Posterior vena cava (tissue), 2 donors: Measurements from ENCODE around the gene MICALL2. TPM values are rescaled to one million over a fixed set of nuclear protein-coding genes. Genes with fewer than 3 reads are reported as not detected.

Experiments used
- DNase-seq: peaks from one replicate; pipeline ENCODE4 v3.0.0-alpha.2; 2020; ENCODE audit warnings: low spot score
- intact Hi-C, 2 donors: fragments of 100-400 bp; cut with DNase I; formaldehyde crosslinking; loops; one replicate each; pipeline versions ENCODE4 v1.14.1 to v1.14.2; 2022 to 2023
- total RNA-seq, 2 donors: library from RNA; stranded (reverse); fragmentation: NEBNext Ultra II Directional; extraction: Animal tissue kit (Norgen Biotek cat#: 25700); gene quantifications; one replicate each; pipeline ENCODE4 v1.2.1, GENCODE V29; 2021
- donor health status: DM: yes; HTN: yes; CAD: no.
- donor health status: DM: yes; HTN: yes; CAD: no.

The MICALL2 gene
- total RNA-seq, 2 donors from 2014 or later, result 33.3 to 38.5 TPM

DNA sequence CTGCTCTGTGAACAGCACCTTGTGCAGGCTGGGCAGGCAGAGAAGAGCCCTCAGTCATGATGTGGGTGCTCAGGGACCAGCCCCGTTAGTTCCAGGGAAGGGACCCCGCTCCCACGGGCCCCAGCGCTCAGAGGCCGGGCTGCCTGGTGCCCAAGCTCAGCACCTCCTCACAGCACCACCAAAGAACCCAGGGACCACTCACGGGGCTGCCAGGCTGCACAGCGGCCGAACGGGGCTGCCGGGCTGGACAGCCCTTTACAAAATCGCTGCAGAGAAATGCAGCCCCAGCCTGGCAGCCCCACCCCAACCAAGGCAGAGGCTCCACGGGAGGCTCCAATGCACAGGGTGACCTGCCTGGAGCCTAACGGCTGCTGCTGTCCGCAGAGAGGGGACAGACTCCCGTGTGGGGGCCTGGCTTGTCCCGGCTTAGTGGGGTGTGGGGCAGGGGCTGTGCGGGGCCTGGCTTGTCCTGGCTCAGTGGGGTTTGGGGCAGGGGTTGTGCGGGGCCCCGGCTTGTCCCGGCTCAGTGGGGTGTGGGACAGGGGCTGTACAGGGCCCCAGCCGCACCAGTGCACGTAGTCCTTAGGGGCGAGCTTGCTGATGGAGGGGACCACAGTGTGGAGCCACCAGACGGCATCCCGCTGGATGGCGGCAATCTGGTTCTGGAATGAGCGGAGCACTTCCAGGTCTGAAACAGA is 35.7 kb upstream of the MICALL2 start:
- intact Hi-C loops, result no loop called here
- DNase-seq, result no peak

DNA sequence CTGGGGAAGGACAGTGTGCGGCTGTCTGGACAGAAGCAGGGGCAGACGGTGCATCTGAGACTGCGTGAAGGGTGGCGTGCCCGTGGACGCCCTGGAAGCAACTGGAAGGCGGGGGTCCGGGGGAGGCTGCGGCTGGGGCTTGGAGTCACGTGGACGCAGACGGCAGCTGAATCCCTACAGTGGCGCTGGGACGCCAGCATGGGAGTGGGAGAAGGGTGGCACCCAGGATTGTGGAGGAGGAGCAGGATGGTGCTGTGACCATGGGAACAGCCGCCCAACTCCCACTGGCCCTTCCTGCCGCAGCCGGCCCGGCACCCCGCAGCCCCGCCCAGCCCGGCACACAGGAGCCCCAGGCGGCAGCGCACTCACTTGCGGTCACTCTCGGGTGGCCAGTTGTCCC is 35.2 kb upstream of the MICALL2 start:
- intact Hi-C loops, result no loop called here
- DNase-seq, result no peak

DNA sequence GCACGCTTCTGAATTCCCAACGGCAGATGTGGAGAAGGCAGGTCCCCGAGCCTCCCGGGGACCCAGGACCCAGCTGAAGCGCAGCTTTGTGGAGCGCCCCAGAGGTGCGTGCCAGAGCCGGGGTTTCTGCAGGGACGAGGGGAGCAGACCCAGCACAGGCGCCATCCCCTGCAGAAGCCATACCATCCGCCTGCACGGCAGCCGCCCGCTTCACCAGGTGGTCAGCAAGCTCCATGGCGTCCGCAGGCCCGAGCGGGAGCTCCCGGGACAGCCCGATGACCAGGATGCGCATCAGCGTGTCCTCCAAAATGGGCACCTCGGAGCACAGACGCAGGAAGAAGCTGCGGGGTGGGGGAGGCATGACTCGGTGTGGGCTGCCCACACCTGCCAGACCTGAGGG is 34.3 kb upstream of the MICALL2 start:
- no peak for DNase-seq
- intact Hi-C loops, result no loop called here

DNA sequence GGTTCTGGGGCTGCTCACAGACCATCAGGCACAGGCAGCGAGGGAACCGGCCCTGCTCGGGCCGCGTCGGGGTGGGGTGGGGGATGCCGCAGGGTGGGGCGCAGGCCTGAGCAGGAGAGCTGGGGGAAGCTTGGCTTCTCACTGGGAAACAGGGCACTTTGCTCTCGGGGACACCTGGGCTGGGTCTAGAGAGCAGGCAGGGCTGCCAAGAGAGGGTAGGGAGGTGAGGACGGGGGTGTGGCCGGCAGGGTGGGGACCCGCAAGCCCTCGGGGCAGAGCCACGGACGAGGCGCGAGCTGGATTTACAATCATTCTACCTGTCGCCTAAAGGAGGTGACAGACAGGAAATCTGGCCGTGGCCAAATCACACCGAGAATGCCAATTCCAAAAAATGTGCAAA is 33.9 kb upstream of the MICALL2 start:
- intact Hi-C loops, result no loop called here
- no peak for DNase-seq

DNA sequence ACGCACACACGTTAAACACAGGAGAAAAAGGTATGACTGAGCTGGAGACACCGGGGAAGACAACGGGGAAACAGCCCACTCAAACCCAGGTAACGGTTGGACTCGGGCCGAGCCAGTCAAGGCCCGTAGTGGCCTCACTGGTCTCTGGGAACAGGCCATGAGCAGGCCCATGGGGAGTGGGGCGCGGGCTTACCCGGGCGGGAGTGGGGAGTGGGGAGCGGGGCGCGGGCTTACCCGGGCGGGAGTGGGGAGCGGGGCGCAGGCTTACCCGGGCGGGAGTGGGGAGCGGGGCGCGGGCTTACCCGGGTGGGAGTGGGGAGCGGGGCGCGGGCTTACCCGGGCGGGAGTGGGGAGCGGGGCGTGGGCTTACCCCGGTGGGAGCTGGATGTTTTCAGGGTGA is 33.4 kb upstream of the MICALL2 start:
- intact Hi-C loops, result no loop called here
- DNase-seq, result no peak

DNA sequence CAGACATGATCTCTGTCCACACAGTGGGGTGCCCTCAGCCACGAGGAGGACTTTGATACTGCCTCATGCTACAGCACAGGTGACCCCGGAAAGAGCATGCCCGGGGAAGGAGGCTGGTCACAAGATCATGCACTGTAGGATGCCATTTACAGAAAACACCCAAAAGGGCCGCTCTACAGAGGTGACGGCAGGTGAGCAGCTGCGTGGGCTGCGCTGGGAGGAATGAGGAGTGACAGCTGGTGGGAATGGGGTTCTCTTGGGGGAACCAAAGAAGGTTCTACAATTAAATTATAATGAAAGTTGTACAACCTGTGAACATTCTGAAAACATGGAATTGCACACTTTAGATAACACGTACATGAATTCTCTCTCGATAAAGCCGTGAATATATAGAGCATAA is 33.0 kb upstream of the MICALL2 start:
- intact Hi-C loops, result no loop called here
- no peak for DNase-seq

DNA sequence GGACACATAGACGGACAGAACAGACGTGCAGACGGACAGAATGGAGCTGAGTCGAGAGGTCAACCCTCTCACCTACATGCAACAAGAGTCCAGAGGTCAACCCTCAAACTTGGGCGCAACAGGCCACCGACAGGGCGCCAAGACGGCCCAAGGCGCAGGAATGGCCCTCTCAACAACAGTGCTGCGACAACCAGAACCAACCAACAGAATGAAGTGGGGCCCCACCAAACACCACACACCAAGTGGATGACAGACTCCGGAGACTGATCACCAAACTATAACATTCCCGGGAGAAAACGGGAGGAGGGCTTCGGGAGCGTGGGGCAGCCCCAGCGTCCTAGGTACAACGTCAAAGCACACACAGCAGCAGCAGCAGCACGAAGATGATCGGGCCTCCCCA is 31.6 kb upstream of the MICALL2 start:
- intact Hi-C loops, result no loop called here
- no peak for DNase-seq

DNA sequence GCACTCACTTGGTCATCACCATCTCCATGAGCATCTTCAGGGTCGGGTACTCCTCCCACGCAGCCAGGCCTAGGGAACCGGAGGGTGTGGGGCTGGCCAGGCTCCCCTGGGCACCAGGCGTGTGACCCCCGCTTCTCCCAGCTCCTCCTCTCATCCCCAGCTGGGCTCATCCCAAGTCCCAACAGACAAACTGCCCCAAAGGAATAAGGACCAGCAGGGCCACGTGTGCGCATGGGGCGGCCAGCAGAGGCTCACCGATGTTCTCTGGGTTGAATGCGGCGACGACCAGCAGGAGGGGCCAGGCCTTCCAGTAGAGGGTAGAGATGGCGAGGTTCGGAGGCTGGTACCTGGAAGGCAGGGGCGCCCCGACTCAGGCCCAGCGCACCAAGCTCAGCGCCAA is 30.1 kb upstream of the MICALL2 start:
- intact Hi-C loops, result no loop called here
- DNase-seq, result no peak

DNA sequence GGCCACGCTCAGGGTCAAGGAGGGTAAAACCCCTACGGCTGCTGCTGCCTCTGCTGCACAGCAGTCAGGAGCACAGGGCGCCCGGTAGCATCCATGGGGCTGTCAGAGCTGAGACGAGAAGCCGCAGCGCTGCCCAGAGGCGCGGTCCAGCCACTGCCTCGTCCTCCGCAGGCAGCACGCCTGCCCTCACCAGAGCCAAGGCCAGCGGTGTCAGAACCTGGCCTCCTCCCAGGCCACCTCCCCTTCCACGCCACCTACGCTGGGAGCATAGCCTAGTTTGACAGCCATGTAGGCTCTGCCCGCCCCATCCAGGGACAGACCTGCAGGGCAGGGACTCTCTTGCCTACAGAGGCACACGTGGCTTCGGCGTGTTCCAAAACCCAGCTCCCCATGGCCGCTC is 28.7 kb upstream of the MICALL2 start:
- no peak for DNase-seq
- intact Hi-C loops, result no loop called here

DNA sequence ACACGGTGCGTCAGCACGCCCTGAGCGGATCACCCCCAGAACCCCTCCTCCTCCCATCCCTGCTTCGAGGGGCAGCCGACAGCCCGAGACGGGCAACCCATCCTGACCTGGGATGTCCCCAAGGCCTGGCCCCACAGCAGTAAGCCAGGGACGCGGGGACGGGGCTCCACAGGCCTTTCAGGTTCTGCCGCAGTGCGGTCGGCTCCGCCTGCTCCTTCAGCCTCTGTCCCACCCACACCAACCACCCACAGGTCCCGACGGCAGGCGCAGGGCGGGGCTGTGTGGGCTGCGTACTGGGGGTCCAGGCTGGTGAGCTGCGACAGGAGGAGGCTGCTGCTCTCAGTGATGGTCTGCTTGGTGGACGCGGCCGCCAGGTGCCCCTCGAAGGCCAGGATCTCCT is 28.2 kb upstream of the MICALL2 start:
- intact Hi-C loops, result no loop called here
- DNase-seq, result no peak

DNA sequence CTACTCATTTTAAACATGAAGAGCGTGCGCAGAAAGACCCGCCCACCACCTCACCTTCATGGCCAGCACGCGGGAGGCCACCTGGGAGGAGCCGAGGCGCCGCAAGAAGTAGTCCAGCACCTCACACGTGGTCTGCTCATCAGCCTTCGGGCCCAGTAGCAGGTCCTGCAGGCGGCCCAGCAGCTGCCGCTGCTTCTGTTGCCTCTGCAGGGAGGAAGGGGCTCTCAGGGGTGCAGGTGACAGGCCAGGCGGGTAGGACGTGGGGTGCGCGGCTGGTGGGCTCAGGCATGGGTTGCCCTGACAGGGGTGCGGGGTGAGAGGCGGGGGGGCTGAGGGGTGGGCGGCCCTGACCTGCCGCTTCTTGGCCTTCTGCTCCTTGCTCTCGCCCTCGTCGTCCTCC is 27.3 kb upstream of the MICALL2 start:
- intact Hi-C loops, result no loop called here
- DNase-seq, result no peak

DNA sequence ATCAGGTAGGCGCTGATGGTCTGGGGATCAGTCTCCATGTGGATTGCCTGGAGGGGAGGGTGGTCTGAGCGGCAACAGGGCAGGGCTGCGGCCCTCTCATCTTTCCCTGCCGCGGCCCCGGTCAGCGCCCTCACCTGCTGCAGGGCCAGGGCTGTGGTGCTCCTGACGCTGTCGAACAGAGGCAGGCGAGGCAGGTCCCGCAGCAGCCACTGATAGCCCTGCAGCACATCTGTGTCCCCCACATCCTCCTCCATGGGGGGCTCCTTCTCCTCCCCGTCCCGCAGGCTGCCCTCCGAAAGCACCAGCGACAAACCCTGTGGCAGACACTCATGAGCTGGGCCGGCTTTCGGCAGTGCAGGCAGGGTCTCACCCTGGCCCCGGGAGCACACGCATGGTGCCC is 25.9 kb upstream of the MICALL2 start:
- no peak for DNase-seq

DNA sequence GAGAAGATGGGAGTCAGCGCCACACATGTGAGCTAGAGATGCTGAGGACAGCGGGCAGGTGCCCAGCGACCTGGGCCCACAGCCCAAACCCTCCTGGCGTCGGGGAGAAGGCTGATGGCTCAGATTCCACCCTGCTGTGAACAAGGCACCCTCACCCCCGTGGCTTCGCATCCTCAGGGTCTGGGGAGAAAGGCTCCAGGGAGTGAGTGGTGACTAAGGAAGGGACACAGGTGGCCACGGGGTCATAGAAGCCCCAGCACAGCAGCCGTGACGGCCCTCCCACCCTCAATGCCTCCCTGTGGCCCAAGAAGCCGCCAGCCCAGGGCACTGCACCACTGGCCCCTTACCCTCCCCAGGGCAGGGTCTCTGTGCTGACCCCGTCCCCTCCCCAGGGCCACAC is 25.3 kb upstream of the MICALL2 start:
- intact Hi-C loops, result no loop called here
- no peak for DNase-seq

More for the DNA sequence above, 25.9 kb upstream of the MICALL2 start:
- intact Hi-C loops, result no loop called here

DNA sequence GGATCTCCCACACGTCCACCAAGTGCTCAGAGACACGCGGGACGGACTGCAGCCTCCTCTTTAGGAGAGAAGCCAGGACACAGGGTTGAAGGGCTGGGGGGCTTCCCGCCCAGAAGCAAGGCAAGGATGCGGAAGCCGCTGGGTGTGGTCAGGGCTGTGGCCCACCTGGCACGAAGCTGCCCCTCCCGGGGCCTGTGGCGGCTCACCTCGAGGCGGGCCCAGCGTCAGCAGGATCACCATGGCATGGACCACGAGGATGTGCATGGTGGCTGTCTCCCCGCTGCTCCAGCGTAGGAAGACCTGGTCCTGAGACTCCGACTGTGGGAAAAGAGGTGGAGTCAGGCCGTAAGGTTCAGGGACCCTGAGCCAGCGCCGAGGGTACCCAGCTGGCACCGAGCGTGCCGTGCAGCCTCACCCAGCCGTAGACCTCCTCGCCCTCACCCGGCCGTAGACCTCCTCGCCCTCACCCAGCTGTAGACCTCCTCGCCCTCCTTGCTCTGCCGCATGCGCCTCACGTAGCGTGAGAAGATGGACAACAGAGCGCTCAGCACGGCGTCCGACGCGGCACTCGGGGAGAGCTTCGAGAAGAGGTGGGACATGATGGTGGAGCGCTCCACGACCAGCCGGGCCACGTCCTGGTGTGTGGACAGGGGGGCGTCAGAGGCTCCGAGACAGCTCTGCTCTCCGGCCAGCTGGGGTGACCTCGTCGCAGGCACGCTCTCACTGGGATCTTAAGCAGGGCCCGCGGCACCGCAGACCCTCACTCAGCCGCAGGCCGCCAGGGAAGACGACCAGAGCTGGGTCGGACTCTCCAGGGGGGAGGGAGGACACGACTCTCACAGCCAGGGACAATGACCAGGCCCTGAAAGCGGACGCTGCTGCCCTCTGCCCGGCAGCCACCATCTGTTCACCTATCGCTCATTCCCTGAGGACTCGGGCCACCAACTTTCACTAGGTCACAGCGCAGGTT is 24.6 kb upstream of the MICALL2 start:
- DNase-seq, result no peak
- intact Hi-C loops, result no loop called here

DNA sequence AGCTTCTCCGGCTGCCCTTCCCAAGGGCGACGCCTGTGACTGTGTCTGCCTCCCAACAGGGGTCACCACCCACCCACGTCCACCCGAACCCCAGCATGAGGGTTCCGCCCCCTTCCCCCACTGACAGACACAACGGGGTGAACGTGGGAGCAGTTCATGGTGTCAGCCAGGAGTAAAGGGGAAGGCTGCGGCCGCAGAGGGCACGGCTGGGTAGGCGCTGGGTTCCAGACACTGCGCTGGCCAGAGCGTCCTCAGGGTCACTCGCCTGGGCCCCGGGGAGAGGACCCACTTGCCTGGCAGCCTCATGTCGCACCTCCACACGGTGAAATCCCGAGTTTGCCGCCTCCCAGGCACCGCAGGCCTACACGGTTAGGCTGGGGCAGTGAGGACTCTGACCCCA is 23.8 kb upstream of the MICALL2 start:
- DNase-seq, result no peak
- intact Hi-C loops, result no loop called here

DNA sequence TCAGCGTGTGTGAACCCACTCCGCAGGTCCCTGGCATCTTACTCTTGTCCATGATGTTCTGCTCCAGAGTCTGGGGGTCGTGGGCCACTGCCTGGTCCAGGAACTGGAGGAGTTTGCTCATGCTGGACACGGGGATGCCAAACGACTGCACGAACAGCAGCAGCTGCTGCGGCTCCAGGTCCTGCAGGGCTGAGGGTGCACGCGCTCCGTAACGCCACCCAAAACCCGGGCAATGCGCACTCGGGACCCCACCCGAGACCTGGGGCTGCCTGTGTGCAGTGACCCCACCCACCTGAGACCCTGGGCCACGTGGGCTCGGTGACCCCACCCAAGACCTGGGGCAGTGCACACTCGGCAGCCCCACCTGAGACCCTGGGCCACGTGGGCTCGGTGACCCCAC is 22.0 kb upstream of the MICALL2 start:
- no peak for DNase-seq
- intact Hi-C loops, result no loop called here

DNA sequence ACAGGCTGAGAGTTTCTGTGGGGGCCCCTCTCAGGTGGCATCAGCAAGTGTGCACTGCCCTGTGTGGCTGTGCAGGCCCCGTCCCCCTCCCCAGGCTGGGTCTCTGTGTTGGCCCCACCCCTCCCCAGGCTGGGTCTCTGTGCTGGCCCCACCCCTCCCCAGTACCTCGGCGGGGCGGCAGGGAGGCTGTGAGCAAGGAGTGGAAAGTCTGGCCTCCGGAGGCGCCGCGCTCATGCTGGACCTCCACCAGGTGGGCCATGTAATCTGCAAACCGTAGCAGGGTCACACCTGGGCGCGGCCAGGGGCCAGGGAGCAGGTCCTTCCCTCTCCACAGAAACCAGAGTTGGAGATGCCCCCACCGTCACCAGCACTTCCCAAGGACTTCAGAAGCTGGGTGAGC is 21.4 kb upstream of the MICALL2 start:
- DNase-seq, result no peak
- intact Hi-C loops, result no loop called here

DNA sequence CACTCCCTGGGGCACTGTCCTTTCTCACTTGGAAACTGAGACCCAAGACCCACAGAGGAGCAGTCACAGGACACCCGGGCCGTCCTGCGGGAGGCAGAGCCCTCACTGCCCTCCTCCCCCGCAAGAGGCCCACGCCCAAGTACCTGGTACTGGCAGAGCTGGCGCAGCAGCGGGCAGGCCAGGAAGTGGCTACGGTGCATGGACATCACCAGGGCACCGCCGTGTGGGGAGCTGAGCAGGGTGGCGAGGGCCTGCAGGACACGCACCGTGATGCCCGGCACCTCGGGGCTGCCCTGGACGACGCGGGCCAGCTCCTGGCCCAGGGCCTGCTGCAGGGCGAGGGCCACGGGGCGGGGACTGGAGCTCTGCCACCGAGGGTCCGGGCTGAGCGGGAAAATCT is 20.0 kb upstream of the MICALL2 start:
- intact Hi-C loops, result no loop called here
- DNase-seq, result no peak

DNA sequence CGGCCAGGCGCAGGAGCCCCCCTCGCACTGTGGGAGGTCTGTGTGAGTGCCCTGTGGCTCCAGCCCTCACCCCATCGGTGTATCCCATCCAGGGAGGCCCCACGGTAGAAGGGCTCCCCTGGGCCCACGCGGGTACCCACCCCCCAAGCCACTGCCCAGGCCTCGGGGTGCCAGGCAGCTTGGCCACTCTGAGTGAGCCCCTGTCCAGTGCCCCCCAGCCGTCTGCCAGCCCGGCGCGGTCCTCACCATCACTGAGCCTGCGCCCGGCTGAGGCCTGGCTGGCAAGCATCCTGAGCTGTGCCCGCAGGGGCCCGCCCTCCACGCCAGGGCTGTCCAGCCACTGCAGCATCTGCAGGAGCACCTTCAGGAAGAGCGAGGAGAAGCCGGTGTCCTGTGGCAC is 19.2 kb upstream of the MICALL2 start:
- intact Hi-C loops, result no loop called here
- DNase-seq, result no peak

DNA sequence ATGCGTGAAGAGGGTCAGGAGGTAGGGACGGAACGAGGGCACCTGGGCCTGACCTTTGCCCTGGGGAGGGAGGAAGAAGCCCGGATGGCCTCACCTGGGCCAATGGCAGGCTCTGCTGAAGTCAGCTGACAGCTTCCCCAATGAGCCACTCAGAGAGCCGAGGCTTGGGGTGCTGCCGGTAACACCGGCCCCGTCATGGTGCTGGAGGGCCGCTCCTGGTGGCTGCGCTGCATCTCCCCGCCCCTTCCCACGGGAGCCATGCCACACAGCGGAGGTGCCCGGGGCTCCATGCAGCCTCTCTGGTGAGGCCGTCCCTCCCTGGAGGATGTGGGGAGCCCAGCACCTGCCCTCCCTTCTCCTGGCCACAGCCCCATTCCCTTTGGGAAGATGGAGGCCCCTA is 17.6 kb upstream of the MICALL2 start:
- DNase-seq, result no peak
- intact Hi-C loops, result no loop called here

DNA sequence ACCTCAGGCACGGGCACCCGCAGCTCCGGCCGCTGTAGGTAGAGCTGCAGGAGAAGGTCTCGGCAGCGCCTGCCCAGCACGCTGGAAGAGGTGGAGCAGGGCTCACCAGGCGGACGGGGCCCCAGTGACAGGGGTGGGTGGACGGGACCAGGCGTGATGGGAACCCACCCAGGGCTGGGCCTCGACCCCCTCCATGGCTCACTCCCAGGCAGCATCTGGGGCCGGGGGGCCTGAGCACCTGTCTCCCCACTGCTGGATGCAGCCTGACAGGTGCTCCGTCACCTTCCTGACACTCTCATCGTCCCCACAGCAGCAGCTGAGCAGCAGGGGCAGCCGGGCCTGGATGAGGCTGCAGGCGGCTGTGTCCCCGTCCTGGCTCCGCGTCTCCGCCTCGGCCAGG is 16.7 kb upstream of the MICALL2 start:
- no peak for DNase-seq
- intact Hi-C loops, result no loop called here
